NCI-H82 treated with DMSO at 0.1 percent for 48 hours (cell line): ENCODE measurements around the gene TMA7B.

Experiments used
- DNase-seq: peaks from one replicate; lab custom pipeline; 2025; ENCODE audit not compliant: unreplicated experiment; lab: John Stamatoyannopoulos, UW

Gene TMA7B

DNA sequence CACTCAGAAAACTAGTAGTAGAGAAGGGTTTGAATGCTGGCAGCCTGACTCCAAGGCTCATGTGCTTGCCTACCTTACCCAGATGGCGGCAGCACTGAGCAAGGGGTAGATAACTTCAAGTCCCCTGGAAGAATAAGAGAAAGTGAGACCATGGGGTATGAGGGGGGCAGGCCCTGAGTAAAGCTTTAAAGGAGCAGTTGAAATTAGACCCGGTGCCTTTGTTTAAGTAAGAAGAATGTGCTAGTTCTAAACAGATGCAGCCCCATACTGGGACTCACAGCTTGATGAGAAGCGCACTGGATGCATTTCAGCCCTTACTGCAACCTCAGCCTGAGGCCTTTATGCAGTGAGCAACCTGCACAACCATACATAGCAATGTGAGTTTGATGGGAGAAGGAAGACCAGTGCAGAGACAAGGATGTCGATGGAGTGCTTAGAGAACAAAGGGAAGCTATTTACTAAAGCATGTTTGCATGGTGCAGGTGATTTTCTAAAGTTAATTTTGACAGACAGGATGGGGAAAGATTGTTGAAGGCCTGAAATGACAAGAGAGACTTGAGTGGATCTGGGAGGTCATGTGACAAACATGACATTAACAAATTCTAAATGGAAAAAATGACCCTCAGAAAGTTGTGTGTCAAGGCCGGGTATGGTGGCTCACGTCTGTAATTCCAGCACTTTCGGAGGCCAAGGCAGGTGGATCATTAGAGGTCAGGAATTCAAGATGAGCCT lies 27.1 kb upstream of the TMA7B start:
- DNase-seq = no peak

DNA sequence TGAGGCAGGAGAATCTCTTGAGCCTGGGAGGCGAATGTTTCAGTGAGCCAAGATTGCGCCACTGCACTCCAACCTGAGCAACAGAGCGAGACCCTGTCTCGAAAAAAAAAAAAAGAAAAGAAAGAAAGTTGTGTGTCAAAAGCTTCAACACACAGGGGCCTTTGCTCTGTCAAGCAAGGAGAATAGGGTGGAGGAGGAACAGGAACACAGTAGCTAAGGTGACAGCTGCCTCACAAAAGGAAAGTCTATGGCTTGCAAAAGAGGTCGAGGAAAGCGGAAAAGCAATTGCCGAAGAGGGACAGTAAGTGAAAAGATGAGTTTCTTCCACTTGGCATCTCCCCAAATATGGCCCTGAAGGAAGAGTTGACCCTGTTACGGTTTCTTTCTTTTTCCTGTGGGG lies 26.5 kb upstream of the TMA7B start:
- no peak for DNase-seq

DNA sequence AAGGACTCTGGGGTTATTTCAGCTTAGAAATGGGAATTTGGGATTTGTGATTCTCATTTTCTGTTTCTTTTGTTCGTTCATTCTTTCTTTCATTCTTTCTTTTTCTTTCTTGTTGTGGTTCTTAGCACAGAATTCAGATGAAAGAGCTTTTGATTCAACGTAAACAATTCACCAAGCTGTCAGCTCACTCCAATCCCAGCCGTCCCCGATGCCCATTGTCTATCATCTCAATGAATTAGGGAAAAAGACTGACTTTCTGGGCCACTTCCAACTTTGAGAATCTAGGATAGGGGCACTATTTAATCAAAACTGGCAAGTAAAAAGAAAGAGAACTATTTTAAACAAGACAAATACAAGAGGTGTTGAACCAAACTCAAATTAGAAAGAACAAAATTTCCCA lies 25.1 kb upstream of the TMA7B start:
- no peak for DNase-seq

DNA sequence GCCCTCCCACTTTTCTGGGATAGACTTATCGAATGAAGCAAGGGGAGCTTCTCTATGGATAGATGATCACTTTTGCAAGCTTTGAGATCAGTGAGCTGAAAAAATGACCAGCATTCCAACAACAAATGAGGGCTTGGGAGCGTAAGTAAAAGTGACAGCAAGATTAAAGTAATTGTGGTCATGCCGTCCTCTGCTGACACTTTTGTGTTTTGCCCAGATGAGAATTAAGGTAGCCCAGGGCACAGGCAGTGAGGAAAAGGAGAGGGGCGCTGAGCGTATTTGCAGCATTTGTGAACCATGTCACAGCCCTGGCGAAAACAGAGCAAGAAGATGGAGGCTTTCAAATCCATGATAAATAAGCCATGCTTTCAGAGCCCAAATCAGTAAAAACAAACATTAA lies 24.6 kb upstream of the TMA7B start:
- DNase-seq = no peak

DNA sequence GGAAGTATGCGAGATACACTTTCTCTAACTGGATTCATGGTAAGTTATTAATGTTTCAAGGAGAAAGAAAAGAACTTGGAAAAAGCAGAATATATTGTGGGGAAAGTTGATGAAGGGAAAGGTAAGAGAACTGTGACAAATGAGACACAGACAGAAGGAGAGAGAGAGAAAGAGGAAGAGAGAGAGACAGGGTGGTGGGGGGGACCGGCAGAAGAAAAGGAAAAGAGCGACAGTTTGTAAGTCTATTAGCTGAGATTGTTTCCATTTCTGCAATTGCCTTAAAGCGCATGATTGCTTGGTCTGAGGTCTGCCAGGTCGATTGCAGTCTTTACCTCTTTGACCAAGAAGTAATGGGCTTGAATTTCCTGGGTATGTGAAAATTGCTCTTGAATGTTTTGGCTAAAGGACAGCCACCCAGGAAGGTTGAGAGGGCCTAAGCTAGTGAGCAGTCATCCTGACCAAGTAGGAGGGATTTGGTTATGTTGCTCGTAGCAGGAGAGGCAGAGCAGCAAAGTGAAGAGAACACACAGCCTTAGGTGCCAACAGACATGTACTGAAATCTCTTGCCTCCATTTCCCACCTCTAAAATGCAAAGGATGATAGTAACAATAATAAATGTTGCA lies 23.6 kb upstream of the TMA7B start:
- DNase-seq = no peak

DNA sequence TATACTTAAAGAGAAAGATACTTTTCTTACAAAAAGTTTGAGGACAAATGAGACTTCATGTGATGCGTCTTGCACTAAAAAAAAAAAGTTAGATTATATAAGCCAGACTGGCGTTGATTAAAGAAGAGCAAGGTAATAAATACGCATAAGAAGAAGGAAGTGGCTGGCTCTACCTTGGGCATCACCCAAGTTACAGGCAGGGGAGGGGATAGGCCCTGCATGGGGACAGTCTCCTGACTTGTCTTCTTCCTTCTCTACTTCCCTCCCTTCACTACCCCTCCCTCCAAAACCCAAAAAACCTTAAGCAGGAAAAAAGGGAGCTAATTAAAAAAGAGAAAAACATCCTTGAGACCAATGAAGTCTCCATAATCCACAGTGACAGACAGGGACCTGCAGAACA lies 22.3 kb upstream of the TMA7B start:
- no peak for DNase-seq

DNA sequence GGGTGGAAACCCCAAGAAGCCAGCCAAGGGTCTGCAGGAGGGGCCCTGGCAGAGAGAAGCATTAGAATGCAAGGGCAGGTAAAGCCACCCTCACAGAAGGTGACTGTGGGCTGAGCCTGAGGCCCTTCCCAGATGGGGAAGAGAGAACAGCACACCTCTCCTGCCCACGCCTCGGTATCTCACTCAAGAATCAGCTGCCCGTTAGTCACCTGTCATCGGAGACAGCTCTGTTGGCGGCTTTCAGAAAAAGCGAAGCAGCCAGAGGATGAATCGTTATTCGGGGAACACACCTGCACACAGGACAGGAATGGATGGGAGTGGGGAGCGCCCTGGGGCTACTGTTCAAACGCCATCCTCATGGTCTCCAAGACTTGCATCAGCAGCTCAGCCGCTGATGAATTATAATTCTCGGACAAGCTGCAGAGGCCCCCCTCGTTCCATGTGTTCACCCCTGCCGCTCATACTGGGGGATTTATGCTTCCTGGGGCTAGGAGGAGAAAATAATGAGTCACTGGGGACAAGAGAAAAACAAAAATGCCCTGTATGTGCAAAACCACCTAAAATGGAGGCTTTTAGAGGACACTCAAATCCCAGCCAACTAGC lies 21.6 kb upstream of the TMA7B start:
- no peak for DNase-seq

DNA sequence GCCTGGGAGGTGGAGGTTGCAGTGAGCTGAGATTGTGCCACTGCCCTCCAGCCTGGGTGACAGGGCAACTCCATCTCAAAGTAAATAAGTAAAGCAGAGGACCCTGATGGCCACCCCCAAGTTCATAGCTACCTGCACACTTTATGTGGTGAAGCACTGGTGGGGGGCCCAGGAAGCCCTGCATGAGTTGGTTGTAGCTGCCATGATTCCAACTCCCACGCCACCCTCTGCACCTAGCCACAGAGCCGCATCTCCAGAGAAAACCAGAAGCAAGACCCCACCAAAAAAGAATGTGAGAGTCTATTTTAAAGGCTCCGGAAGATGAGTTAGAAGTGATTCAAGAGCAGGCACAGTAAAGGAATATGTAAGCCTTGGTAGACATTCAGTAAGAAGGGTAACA lies 20.4 kb upstream of the TMA7B start:
- no peak for DNase-seq

DNA sequence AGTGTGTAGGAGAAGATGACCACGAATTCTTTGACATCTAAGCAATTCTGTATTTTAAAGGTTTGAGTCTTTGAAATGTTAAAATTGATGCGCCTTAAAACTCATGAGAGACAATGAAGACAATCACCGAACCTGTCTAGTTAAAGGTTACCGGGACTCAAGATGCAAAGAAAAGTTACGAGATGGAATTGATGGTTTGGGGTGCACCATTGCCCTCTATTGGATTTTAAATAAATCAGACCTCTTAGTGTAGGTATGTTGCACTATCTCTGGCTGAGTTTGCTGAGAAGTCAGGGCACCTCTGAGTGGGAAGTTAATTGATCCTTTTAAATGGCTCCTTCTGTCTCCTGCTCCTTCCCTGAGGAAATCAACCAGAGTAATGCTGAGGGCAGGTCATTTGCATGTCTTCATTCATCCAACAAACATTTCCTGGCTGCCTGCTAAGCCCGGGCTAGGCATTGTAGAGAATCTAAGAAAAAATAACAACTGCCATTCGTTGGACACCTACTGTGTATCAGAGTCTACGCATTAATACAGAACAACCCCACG lies 19.4 kb upstream of the TMA7B start:
- no peak for DNase-seq

DNA sequence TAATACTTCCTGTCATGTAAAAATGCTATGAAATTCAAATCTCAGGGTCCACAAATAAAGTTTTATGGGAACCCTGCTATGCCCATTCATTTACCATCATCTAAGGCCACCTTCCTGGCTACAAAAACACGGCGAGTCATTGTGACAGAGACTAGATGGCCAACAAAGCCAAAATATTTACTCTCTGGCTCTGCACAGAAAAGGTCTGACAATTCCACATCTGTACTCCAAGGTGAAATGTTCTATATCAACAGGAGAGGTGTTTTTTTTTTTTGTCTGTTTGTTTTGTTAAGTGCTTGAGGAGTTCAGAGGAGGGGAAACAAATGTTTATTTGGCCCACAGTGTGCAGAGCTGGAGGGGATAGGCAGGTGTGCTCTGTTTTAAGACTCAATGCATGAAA lies 18.6 kb upstream of the TMA7B start:
- no peak for DNase-seq

DNA sequence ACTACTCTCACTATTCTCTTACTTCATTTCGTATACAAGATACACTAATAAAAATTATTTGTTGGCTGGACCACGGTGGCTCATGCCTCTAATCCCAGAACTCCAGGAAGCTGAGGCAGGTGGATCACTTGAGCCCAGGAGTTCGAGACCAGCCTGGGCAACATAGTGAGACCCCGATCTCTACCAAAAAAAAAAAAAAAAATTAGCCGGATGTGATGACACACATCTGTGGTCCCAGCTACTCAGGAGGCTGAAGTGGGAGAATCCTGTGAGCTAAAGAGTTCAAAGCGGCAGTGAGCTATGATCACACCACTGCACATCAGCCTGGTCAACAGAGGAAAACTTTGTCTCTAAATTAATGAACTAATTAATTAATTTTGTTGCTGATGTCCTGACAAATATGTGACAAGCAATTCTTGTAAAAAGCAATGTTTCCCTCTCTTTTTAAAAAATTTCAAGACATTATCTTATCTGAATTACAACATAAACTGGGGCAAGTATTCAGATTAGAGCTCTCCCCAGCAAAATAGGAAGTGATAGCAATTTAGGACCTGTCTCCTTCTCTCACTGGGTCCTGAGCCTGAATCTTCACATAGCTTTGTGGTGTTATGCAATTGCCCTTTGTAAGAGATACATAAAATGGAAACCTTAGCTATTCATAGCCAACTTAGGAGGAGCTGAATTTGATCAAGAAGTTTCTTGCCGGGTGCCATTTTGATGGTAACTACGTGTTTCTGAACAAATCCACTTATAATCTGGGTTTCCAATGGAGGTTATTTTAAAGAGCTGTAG lies 17.6 kb upstream of the TMA7B start:
- DNase-seq = no peak

DNA sequence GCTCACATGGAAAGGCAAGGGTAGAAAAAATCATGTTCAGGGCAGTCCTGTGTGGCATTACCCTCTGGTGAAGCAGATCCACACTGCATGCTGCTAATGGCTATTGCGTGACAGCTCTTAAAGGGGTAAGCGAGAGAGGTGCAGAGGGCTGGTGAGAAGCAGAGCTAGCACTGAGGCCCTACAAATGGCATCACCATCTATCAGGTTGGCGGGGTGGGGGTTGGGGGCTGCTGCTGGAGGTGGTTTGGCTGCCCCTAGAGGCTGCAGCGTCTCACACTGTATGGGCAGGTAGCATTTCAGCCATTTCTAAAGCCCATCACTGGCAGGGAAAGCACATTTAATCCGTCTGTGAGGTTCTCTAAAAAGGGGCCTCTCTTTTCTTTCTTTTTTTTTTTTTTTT lies 16.9 kb upstream of the TMA7B start:
- DNase-seq = no peak

DNA sequence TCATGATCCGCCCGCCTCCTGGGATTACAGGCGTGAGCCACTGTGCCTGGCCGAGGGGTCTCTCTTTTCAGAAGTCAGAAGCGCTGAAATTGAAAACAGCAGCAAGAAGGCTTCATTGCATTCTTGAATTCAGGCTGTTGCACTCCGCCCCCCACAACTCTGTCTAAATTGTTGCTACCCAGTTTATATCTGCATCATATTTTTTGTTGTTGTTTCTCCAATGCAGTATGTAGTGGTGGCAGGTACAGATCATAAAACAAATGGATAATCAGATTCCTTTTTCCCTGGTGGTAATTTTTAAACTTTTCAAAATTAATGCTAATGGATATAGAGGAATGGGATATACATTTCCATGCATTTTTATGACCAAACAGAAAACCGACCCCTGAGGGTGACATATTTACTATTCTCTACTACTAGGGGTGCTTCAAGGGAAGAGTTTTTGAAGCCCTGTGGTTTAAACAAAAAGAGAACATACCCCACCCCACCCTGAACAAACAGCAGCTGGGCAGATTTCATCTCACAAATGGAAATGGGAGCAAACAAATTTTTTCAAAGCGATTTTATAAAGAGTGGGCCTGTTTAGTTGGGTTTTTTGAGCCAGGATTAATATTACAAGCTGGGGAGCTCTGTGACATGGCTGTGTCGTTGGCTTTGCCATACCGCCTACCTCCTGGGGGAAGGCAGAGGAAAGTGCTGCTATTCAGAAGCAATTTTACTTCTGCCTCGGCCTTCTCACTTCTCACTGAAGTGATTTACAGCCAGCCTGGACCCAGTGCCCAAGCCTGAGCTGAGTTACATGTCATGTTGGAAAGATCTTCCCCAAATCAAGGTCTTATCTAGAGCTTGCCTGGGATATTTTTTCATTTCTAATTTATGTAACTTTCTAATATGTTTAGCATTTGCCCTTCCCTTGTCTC lies 16.0 kb upstream of the TMA7B start:
- no peak for DNase-seq

DNA sequence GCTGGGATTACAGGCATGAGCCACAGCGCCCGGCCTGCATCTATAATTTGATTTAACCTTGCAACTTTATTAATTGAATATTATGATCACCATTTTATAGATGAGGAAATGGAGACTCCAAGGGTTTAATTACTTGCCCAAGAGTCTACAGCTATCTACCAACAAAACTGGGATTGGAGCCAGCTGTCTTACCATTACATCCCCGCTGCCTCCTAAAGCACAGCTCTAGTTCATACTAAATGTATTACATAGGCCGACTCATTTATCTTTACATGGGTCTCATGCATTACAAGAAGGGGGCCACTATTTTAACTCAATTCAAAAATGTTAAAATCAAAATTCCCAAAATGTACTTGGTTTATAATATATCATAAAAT lies 14.1 kb upstream of the TMA7B start:
- DNase-seq = no peak

DNA sequence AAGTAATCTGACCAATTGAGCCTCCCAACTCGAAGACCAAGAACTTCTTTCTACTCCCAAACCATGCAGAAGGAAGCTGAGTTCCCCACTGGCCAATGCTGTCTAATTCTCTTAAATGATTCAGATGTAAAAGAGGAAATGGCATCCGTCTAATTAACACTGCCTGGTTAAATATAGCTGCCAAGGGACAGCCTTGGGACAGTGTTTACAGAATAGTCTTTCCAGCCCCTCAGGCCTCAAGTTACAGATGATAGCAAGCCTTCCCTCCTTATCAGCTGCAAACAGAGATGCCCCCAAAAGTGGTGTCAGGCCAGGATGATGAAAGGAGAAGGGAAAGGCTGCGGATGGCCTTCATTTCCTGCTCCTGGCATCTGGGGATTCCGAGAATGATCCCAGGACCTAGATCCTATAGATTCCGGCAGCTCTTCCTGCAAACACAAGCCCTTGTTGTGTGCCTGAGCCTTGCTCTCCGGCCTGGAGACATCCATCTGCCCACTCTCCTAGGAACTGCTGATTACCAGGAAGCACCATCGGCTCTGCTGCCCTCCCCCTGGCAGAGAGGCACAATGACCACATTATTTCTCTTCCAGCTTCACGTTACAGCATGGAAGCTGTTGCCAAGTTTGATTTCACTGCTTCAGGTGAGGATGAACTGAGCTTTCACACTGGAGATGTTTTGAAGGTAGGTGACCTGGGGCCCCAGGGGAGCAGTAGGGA lies 13.5 kb upstream of the TMA7B start:
- no peak for DNase-seq

DNA sequence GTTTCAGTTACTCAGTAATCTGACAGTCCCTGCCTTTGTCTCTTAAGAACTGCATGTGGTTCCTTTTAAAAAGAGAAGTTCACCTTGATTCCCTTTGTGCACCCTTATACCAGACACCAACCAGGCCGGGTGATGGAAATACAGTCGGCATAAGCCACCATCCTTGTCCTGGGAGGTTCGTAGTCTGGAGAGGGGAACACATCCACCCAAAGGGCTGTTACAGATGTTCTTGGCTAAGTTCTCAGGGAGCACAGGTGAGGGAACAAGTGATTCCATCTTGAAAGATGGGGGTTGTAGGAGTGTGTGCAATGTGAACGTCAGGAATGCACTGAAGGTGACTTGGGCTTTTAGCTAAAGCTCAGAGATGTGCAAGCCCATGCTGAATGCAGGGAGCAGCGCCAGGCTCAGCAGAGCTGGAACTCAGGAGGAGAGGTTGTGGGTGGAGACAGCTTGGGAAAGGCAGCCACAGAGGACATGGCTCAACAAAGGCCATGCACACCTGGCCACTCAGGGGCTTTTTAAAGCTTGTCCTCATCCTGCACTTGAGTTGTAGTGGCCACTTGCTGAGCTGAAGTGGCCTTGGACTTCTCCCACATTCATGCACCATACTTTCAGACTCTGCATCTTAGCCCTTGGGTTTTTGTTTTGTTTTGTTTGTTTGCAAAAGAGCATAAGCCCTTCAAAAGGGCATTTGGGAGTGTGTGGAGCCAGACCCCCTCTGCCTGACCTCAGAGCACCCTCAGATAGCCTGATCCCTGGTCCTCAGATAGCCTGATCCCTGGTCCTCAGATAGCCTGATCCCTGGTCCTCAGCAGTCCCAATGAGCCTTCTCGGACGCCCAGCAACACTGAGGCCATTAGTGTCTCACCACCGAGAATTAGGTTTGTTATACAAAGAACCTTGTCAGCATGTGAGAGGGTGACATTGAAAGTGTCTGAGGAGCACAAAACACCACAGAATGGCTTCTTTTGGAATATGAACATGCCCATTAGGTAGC lies 12.7 kb upstream of the TMA7B start:
- DNase-seq = no peak

DNA sequence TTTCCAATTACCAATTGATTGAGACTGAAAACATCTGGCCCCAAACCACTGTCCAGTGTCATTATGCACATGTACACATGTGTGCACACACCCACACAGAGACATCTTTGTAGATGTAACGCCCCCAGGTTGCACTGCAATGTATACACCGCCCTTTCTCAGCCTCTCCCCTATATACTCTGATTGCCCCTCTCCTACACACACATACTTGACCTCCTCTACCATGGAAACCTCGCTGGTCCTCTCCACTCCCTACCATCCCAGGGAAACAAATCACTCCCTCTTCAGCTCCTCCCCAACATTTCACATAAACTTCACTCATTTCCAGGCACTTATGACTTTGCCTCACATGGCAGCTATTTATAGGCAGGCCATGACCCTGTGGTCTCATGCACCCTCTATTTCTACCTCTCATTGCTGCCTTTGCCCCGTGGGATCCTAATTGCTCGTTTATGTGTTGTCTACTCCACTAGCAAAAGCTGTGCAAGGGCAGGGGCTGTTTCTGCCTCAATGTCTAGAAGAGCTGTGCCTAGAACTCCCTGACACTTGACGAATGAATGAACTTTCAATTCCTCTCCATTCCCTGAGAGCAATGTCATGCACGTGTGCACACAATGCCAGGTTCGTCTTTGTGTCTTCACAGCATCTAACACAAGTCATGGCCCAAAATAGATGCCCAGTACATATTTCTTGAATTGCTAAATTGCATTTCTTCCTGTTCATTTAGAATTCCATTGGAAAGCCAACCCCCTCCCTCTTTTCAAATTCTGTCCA lies 10.0 kb upstream of the TMA7B start:
- DNase-seq = no peak
